ENCODE data around the gene TMEM126B.

Gene TMEM126B

GRCh38 chr11:85682330-85683305 is 54.2 kb downstream of the TMEM126B start:
- peak; percentile 78 for FAIRE-seq

DNA sequence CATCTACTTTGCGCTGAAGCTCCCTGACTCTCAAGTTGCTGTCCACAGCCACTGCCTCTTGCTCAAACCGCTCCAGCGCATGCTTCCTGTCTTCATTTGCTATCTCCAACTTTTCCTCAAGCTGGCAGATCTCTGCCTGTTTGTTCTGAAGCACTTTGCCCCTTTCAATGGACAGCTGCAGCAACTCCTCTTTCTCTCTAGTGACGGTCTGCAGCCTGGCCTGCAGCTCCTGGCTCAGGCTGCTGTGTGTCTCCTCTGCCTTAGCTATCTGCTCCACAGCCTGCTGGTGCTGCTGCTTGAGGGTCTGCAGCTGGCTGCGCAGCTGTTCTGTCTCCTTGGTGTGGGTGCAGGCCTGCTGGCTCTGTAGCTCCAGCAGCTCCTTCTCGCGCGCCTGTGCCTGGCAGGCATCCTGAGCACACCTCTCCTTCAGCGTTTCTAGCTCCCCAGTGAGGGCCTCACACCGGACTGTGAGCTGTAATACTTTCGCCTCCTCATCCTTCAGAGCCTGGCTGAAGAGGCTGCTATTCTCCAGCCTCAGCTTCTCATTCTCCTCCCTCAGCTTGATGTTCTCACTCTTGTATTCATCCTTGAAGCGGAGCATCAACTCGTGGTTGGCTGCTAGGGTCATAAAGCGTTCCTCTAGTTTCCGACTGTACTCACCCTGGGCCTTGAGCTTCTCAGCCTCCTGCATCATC is 56.9 kb downstream of the TMEM126B start:
- no peak for FAIRE-seq

DNA sequence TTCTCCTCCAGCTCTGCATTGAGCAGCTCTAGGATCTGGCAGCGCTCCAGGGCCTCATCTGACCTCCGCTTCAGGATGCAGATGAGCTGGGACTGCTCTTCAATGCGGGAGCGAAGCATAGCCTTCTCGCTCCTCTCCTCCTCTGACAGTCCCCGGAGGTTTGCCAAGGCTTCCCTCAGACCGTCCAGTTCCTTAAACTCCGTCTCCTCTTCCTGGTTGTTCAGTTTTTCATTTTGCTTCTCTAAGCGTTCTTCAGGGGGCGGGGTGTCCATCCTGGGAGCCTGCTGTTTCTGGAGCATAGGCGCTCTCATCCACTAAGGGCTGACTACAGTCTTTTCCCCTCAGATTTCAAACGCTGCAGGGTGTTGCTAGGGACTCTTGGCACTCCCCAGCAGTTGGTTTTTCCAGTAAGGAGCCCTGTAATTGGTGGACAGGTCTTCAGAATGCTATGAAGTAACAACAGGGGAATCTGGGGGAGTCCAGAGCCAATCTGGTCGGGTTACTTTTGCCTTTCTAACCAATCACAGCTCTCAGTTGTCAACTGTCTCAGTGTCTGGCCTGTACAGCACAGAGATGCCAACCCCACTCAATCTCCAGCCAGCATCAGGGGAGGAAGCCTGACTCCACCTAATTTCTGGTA is 57.5 kb downstream of the TMEM126B start, which contains the start of gene CCDC89:
CCDC89 (minus strand) TSS at position 376 of the 640 bp plus-strand sequence; CDS start at position 311, 65 bp downstream.
- peak; percentile 100 for FAIRE-seq

All from G401.6 (cell line).